ENCODE results near the gene KLHL36. TPM values are rescaled to one million over a fixed set of nuclear protein-coding genes. Genes with fewer than 3 reads are reported as not detected.

Gene KLHL36
- total RNA-seq, 1 experiment from 2014 or later: 79.0 TPM

GRCh38 chr16:84710686-84711085 lies 62.4 kb downstream of the KLHL36 start:
- H3K27me3 ChIP-seq (ENCODE audit: insufficient read depth, low read length): no peaks in the 10 kb centered on the region
- peaks cover 4 to 11% of the 10 kb centered on the region in 2 experiments; a peak in 3 of 4 replicates for H3K36me3 ChIP-seq (ENCODE audit: control insufficient read depth in 1 of 2, insufficient read depth in 2 of 2, low read length in 2 of 2)
- H3K4me1 ChIP-seq (ENCODE audit: control insufficient read depth in 1 of 2, insufficient read depth in 2 of 2, low read length in 2 of 2): peaks cover 0 to 4% of the 10 kb centered on the region in 2 experiments; a peak in 2 of 4 replicates
- H4K20me1 ChIP-seq (ENCODE audit: insufficient read depth): peaks cover 81% of the 10 kb centered on the region; the same call in 1 of the 2 replicates
- ChIA-PET CTCF (interaction anchor here (7.0 kb wide), 1 partner anchor 14 kb away, joined by 47 read pairs; no protein-coding TSS in a partner anchor), RAD21 (ENCODE audit: low non-redundant PET in 1 of 2, low total read pairs in 2 of 2, uncharacterized antibody in 2 of 2, unreplicated experiment in 2 of 2) (no interaction called here), POLR2A (no interaction called here)
- no peak overlapping the region for H3K4me3 ChIP-seq (replicated peaks in 1 of 2; ENCODE audit: low read depth in 1 of 2, low read length in 2 of 2)
- no peaks in the 10 kb centered on the region for H3K9me3 ChIP-seq (ENCODE audit: control insufficient read depth in 1 of 2, insufficient read depth in 1 of 2, low read depth in 1 of 2, low read length in 2 of 2)
- H2AFZ ChIP-seq (ENCODE audit: low read depth, low read length, poor library complexity, severe bottlenecking): no peak overlapping the region
- H3K79me2 ChIP-seq (ENCODE audit: insufficient read depth, low read length): peaks cover 100% of the 10 kb centered on the region
- H3K9ac ChIP-seq (ENCODE audit: low read length): no peak overlapping the region
- intact Hi-C loops (cut with micrococcal nuclease): no loop called here
- ATAC-seq (no peak), DNase-seq (ENCODE audit: low read depth, low spot score) (no peak)
- no peak overlapping the region for H3K4me2 ChIP-seq (ENCODE audit: low read length)
- no peaks in the 10 kb centered on the region for H3K9me2 ChIP-seq (ENCODE audit: insufficient read depth)
- no peak overlapping the region for H3K27ac ChIP-seq (ENCODE audit: low read depth, low read length)
- TF ChIP-seq CEBPB (IDR thresholded peaks at IDR 0.05; ENCODE audit: low read depth): no peak
- no TSS peak for BruUV-seq (replicated peaks)

Other genes starting within 250 kb of the KLHL36 start
- gene MEAK7, start 143.9 kb upstream of the KLHL36 start, total RNA-seq (2021; ENCODE audit: unreplicated experiment): 32.2 TPM
- 276 TPM for gene COTL1, start 30.4 kb upstream of the KLHL36 start, total RNA-seq (2021; ENCODE audit: unreplicated experiment)
- gene USP10, start 51.5 kb downstream of the KLHL36 start, total RNA-seq (2021; ENCODE audit: unreplicated experiment): 175 TPM
- gene CRISPLD2, start 171.5 kb downstream of the KLHL36 start, total RNA-seq (2021; ENCODE audit: unreplicated experiment): 4.6 TPM